Measurements from ENCODE around the gene AKAP10.

Gene AKAP10

DNA sequence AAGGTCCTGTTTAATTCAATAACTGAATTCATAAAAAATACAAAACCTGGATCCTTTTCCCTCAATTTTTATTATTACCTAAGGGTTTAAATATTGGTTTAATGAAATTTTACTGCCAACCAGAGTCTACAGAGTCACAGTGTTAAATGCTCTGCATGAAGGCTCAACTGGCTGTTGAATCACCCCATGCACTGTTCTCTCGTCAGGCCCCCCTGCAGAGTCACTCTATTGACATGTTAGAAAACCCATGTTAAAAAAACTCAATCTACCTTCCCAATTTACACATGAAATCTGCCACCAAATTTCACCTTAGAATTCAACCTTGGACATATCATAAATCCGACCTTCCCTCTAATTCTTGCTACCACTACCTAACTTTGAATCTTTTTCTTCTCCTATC is 66.6 kb downstream of the AKAP10 start:
- H4K20me1 ChIP-seq (ENCODE audit: insufficient read depth, low read length), result no peaks in the 10 kb centered on the region
- TF ChIP-seq EZH2 (IDR thresholded peaks at IDR 0.05; ENCODE audit: borderline replicate concordance, low read length), result no peak
- TF ChIP-seq, protein P1, sequence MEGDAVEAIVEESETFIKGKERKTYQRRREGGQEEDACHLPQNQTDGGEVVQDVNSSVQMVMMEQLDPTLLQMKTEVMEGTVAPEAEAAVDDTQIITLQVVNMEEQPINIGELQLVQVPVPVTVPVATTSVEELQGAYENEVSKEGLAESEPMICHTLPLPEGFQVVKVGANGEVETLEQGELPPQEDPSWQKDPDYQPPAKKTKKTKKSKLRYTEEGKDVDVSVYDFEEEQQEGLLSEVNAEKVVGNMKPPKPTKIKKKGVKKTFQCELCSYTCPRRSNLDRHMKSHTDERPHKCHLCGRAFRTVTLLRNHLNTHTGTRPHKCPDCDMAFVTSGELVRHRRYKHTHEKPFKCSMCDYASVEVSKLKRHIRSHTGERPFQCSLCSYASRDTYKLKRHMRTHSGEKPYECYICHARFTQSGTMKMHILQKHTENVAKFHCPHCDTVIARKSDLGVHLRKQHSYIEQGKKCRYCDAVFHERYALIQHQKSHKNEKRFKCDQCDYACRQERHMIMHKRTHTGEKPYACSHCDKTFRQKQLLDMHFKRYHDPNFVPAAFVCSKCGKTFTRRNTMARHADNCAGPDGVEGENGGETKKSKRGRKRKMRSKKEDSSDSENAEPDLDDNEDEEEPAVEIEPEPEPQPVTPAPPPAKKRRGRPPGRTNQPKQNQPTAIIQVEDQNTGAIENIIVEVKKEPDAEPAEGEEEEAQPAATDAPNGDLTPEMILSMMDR (IDR thresholded peaks at IDR 0.05; ENCODE audit: low read length), result no peak
- H2AFZ ChIP-seq (ENCODE audit: low read length), result no peak overlapping the region
- no peak overlapping the region for H3K4me3 ChIP-seq (ENCODE audit: low read depth, low read length, poor library complexity, severe bottlenecking)
- H3F3A ChIP-seq (ENCODE audit: insufficient read depth, low read length), result no peaks in the 10 kb centered on the region
- no peaks in the 10 kb centered on the region for H3K4me1 ChIP-seq (ENCODE audit: insufficient read depth, low read length, severe bottlenecking)
- H3K79me2 ChIP-seq (ENCODE audit: insufficient read depth, low read length), result no peaks in the 10 kb centered on the region
- no peaks in the 10 kb centered on the region for H3K9me2 ChIP-seq (ENCODE audit: low read depth, low read length)
- H3K9ac ChIP-seq (ENCODE audit: low read length), result no peak overlapping the region
- no peaks in the 10 kb centered on the region for H3K9me3 ChIP-seq (ENCODE audit: low read length)
- no peaks in the 10 kb centered on the region for H3K27me3 ChIP-seq (ENCODE audit: insufficient read depth, low read length)
- H3K4me2 ChIP-seq (ENCODE audit: low read length), result no peak overlapping the region
- H3K27ac ChIP-seq (ENCODE audit: low read depth, low read length, poor library complexity, severe bottlenecking), result no peak overlapping the region
- peaks cover 64% of the 10 kb centered on the region for H3K36me3 ChIP-seq (ENCODE audit: insufficient read depth, low read length)

DNA sequence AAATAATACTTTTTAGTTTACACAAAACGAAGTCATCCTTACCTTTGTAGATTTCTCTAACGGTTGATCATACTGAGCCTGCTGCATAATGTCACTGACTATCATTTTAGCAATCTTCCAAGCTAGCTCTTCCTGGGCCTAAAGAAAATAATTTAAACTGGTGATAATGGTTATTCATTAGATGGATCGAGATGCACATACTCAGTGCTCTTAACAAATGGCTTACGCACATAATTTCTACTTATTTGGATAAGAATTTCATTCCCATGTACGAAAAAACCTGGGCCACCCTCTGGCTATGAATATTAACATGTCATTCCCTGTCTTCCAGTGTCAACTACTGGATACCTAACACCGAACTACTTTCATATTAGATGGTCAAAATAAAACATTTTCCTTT is 68.5 kb downstream of the AKAP10 start:
- Histone ChIP-seq H3K27ac (ENCODE audit: low read depth, low read length, poor library complexity, severe bottlenecking) (no peak overlapping the region), H3K9me2 (ENCODE audit: low read depth, low read length) (no peaks in the 10 kb centered on the region), H3K4me2 (ENCODE audit: low read length) (no peak overlapping the region), H3K9ac (ENCODE audit: low read length) (no peak overlapping the region), H3K79me2 (ENCODE audit: insufficient read depth, low read length) (no peaks in the 10 kb centered on the region), H2AFZ (ENCODE audit: low read length) (no peak overlapping the region), H3K4me3 (ENCODE audit: low read depth, low read length, poor library complexity, severe bottlenecking) (no peak overlapping the region), H4K20me1 (ENCODE audit: insufficient read depth, low read length) (no peaks in the 10 kb centered on the region), H3F3A (ENCODE audit: insufficient read depth, low read length) (no peaks in the 10 kb centered on the region), H3K9me3 (ENCODE audit: low read length) (no peaks in the 10 kb centered on the region), H3K4me1 (ENCODE audit: insufficient read depth, low read length, severe bottlenecking) (no peaks in the 10 kb centered on the region), H3K27me3 (ENCODE audit: insufficient read depth, low read length) (no peaks in the 10 kb centered on the region), H3K36me3 (ENCODE audit: insufficient read depth, low read length) (peaks cover 61% of the 10 kb centered on the region)
- TF ChIP-seq, protein P1 (IDR thresholded peaks at IDR 0.05; ENCODE audit: low read length), result no peak
- no peak for TF ChIP-seq EZH2 (IDR thresholded peaks at IDR 0.05; ENCODE audit: borderline replicate concordance, low read length)

DNA sequence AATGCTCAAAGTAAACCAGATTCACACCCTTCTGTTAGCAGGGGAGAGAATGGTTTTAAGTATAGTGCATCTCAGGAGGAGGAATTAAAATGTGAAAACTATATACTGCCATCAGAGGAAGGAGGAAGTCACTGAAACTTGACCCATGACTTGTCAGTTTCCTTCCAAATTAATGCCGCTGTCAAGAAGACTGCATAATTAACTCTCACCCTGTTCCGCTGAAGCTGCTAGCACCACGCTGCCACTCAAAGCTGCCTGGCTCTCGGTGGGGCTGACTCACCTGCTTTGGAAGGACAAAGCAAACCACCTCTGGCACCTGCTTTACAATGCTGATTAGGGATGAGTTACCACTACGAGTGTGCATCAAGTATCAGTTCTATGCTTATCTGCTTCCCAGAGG is 72.1 kb downstream of the AKAP10 start:
- Histone ChIP-seq H3K27me3 (ENCODE audit: insufficient read depth, low read length) (no peaks in the 10 kb centered on the region), H3K4me2 (ENCODE audit: low read length) (no peak overlapping the region), H3F3A (ENCODE audit: insufficient read depth, low read length) (no peaks in the 10 kb centered on the region), H3K4me1 (ENCODE audit: insufficient read depth, low read length, severe bottlenecking) (no peaks in the 10 kb centered on the region), H3K4me3 (ENCODE audit: low read depth, low read length, poor library complexity, severe bottlenecking) (no peak overlapping the region), H2AFZ (ENCODE audit: low read length) (no peak overlapping the region), H3K36me3 (ENCODE audit: insufficient read depth, low read length) (peaks cover 68% of the 10 kb centered on the region), H3K9ac (ENCODE audit: low read length) (no peak overlapping the region), H4K20me1 (ENCODE audit: insufficient read depth, low read length) (no peaks in the 10 kb centered on the region), H3K79me2 (ENCODE audit: insufficient read depth, low read length) (no peaks in the 10 kb centered on the region), H3K9me2 (ENCODE audit: low read depth, low read length) (no peaks in the 10 kb centered on the region), H3K27ac (ENCODE audit: low read depth, low read length, poor library complexity, severe bottlenecking) (no peak overlapping the region), H3K9me3 (ENCODE audit: low read length) (no peaks in the 10 kb centered on the region)
- TF ChIP-seq, protein P1 (IDR thresholded peaks at IDR 0.05; ENCODE audit: low read length), result no peak
- TF ChIP-seq EZH2 (IDR thresholded peaks at IDR 0.05; ENCODE audit: borderline replicate concordance, low read length), result no peak

Measured in OCI-LY1 (cell line).